Osteocyte (in vitro differentiated cells): Measurements from ENCODE around the gene JPT2. TPM values are rescaled to one million over a fixed set of nuclear protein-coding genes. Genes with fewer than 3 reads are reported as not detected.

Experiments
- DNase-seq: peaks from one replicate; pipeline ENCODE4 v3.0.0; 2021; ENCODE audit warnings: mixed read lengths; ENCODE audit not compliant: unreplicated experiment; ENCODE audit errors: extremely low spot score
- H3K27ac Mint-ChIP-seq: one replicate; pipeline ENCODE4 v1.8.0; 2021; ENCODE audit warnings: mild to moderate bottlenecking, mixed read lengths; ENCODE audit not compliant: unreplicated experiment
- H3K27me3 Mint-ChIP-seq: one replicate; pipeline ENCODE4 v1.8.0; 2021; ENCODE audit warnings: mixed read lengths; ENCODE audit not compliant: unreplicated experiment
- H3K36me3 Mint-ChIP-seq: one replicate; pipeline ENCODE4 v1.8.0; 2021; ENCODE audit warnings: mixed read lengths; ENCODE audit not compliant: unreplicated experiment
- H3K4me1 Mint-ChIP-seq: one replicate; pipeline ENCODE4 v1.8.0; 2021; ENCODE audit warnings: mixed read lengths; ENCODE audit not compliant: unreplicated experiment
- H3K4me3 Mint-ChIP-seq: one replicate; pipeline ENCODE4 v1.8.0; 2021; ENCODE audit warnings: mild to moderate bottlenecking, moderate library complexity, mixed read lengths; ENCODE audit not compliant: unreplicated experiment
- H3K9me3 Mint-ChIP-seq: one replicate; pipeline ENCODE4 v1.8.0; 2021; ENCODE audit warnings: mixed read lengths; ENCODE audit not compliant: unreplicated experiment
- CTCF ChIP-seq: fragments of 200-600 bp; sonication (generic); IDR thresholded peaks from 2 replicates; pipeline ENCODE4 v1.5.0; 2021; ENCODE audit warnings: antibody characterized with exemption, mild to moderate bottlenecking, moderate library complexity
- total RNA-seq: library from RNA; stranded (reverse); gene quantifications from 2 replicates; pipeline ENCODE4 v1.2.1, GENCODE V29; 2021

The JPT2 gene
- total RNA-seq, 1 donor from 2014 or later: 53.6 TPM

- no peak for DNase-seq
- H3K9me3 Mint-ChIP-seq: no peaks in the 10 kb centered on the region
- peaks cover 50% of the 10 kb centered on the region for H3K36me3 Mint-ChIP-seq
- H3K27ac Mint-ChIP-seq: no peak overlapping the region
- H3K27me3 Mint-ChIP-seq: no peaks in the 10 kb centered on the region
- no peak for TF ChIP-seq CTCF
- H3K4me1 Mint-ChIP-seq: peaks cover 9% of the 10 kb centered on the region
- H3K4me3 Mint-ChIP-seq: no peak overlapping the region
Measured at GRCh38 chr16:1673424-1674151, 4.5 kb upstream of the JPT2 start.

GRCh38 chr16:1674306-1674705, 3.8 kb upstream of the JPT2 start:
- DNase-seq: no peak
- peaks cover 47% of the 10 kb centered on the region for H3K36me3 Mint-ChIP-seq
- H3K27me3 Mint-ChIP-seq: no peaks in the 10 kb centered on the region
- no peaks in the 10 kb centered on the region for H3K9me3 Mint-ChIP-seq
- H3K4me1 Mint-ChIP-seq: peaks cover 16% of the 10 kb centered on the region
- TF ChIP-seq CTCF: no peak
- no peak overlapping the region for H3K27ac Mint-ChIP-seq
- no peak overlapping the region for H3K4me3 Mint-ChIP-seq

GRCh38 chr16:1674751-1675664, 3.1 kb upstream of the JPT2 start:
- H3K27me3 Mint-ChIP-seq: no peaks in the 10 kb centered on the region
- H3K4me3 Mint-ChIP-seq: no peak overlapping the region
- no peak for TF ChIP-seq CTCF
- H3K36me3 Mint-ChIP-seq: peaks cover 43% of the 10 kb centered on the region
- H3K27ac Mint-ChIP-seq: peak overlapping the region; percentile 38
- H3K9me3 Mint-ChIP-seq: no peaks in the 10 kb centered on the region
- no peak for DNase-seq
- H3K4me1 Mint-ChIP-seq: peaks cover 22% of the 10 kb centered on the region

- no peak for TF ChIP-seq CTCF
- Mint-ChIP-seq H3K27ac (no peak overlapping the region), H3K9me3 (no peaks in the 10 kb centered on the region), H3K36me3 (peaks cover 31% of the 10 kb centered on the region), H3K4me3 (peak overlapping the region; percentile 50), H3K4me1 (peaks cover 30% of the 10 kb centered on the region), H3K27me3 (no peaks in the 10 kb centered on the region)
- DNase-seq: no peak
Measured at GRCh38 chr16:1676661-1677060, 1.4 kb upstream of the JPT2 start.

- Mint-ChIP-seq H3K27ac (peak overlapping the region; percentile 63), H3K9me3 (no peaks in the 10 kb centered on the region), H3K36me3 (peaks cover 26% of the 10 kb centered on the region), H3K27me3 (no peaks in the 10 kb centered on the region), H3K4me3 (peak overlapping the region; percentile 50), H3K4me1 (peaks cover 30% of the 10 kb centered on the region)
- no peak for DNase-seq
- TF ChIP-seq CTCF: no peak
Measured at GRCh38 chr16:1677339-1677738, 740 bp upstream of the JPT2 start.
